Esophagus muscularis mucosa (tissue), 3 donors: ENCODE data around the gene PDLIM5.

Experiments
- CTCF ChIP-seq, 3 experiments: fragments of 200-600 bp in 2 of 3; fragments of 450-650 bp in 1 of 3; sonication (generic) in 2 of 3; IDR thresholded peaks; one replicate each; pipeline ENCODE4 v1.5.1; 2017 to 2019; ENCODE audit warnings: antibody characterized with exemption in 3 of 3, mild to moderate bottlenecking in 2 of 3, moderate library complexity in 1 of 3
- POLR2A ChIP-seq: fragments of 450-650 bp; IDR thresholded peaks from one replicate; pipeline ENCODE4 v1.6.1; 2017; ENCODE audit warnings: antibody characterized with exemption, moderate library complexity, mild to moderate bottlenecking, low read depth
- POLR2AphosphoS5 ChIP-seq, 2 donors: sonication (generic); formaldehyde crosslinking; IDR thresholded peaks; one replicate each; pipeline ENCODE4 v1.6.1; 2017; ENCODE audit warnings: antibody characterized with exemption in 2 of 2

DNA sequence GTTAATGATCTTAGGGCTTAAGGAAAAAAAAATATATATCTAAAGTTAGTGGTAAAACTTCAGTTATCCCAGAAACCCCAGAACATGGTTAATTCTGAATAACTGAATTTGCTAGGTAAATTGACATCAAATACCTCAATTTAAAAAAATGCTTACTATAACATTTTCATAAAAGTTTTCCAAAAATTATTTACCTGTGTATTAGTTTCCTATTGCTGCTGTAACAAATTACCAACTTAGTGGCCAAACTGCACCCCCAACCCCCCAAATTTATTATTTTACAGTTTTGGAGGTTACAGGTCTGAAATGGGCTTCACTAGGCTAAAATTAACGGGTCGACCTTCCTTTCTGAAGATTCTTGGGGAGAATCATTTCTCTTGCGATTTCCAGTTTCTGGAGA, 95.2 kb downstream of the PDLIM5 start:
- TF ChIP-seq CTCF (IDR thresholded peaks at IDR 0.05) (no peak), POLR2A (no peak), POLR2AphosphoS5 (IDR thresholded peaks at IDR 0.05) (no peak)
